ENCODE results near the gene SEMA3E. TPM values are rescaled to one million over a fixed set of nuclear protein-coding genes. Genes with fewer than 3 reads are reported as not detected.
"Not testable (repeated sequence)": the region's sequence is repeated elsewhere in the genome, so short reads cannot be mapped to it uniquely, and the experiment has no call there.

The SEMA3E gene
- total and polyA plus RNA-seq, 8 donors = 0.23 to 2.0 (median 0.97) TPM

GRCh38 chr7:83574616-83575015 is 74.3 kb downstream of the SEMA3E start:
- H3K36me3 ChIP-seq = no peaks in the 10 kb centered on the region
- TF ChIP-seq CTCF (IDR thresholded peaks at IDR 0.05) = no peak
- FAIRE-seq (no peak), ATAC-seq (no peak), DNase-seq (no peak)
- WGBS, 2 donors = 79 to 84% methylated on average over 1 of the region's 1 CpG
- H3K27ac ChIP-seq = no peak overlapping the region
- H3K27me3 ChIP-seq = no peaks in the 10 kb centered on the region
- H3K4me1 ChIP-seq = no peaks in the 10 kb centered on the region
- intact Hi-C loops (cut with DNase I) = no loop called here
- no peak overlapping the region for H3K4me3 ChIP-seq
- no peaks in the 10 kb centered on the region for H3K9me3 ChIP-seq

GRCh38 chr7:83562960-83563359 is 86.0 kb downstream of the SEMA3E start:
- no peak overlapping the region for H3K27ac ChIP-seq
- DNase-seq (no peak), ATAC-seq (no peak), FAIRE-seq (no peak)
- no peaks in the 10 kb centered on the region for H3K9me3 ChIP-seq
- no peaks in the 10 kb centered on the region for H3K4me1 ChIP-seq
- no peaks in the 10 kb centered on the region for H3K27me3 ChIP-seq
- 16 to 25% methylated on average over 2 of the region's 2 CpGs for WGBS, 2 donors
- TF ChIP-seq CTCF (IDR thresholded peaks at IDR 0.05) = no peak
- no peaks in the 10 kb centered on the region for H3K36me3 ChIP-seq
- intact Hi-C loops (cut with DNase I) = no loop called here
- H3K4me3 ChIP-seq = no peak overlapping the region

DNA sequence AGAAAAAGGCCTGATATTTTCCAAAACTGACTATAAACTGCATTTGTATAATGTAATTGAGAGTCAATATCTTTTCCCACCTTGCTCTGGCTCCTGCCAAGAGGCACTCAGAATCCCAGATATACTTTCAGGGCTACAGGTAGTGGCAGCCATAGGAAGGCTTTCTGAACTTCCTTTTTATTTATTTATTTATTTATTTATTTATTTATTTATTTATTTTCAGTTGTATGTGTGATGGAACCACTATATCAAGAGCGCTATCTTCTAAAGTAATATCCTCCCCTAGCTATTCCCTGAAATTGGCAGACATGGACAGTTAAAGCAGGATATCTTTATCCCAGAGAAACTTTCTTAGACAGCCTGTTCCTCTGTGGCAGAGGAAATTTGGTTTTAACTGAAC is 86.7 kb downstream of the SEMA3E start:
- FAIRE-seq (no peak), DNase-seq (no peak), ATAC-seq (no peak)
- intact Hi-C loops (cut with DNase I) = no loop called here
- no peak overlapping the region for H3K4me3 ChIP-seq
- TF ChIP-seq CTCF (IDR thresholded peaks at IDR 0.05) = no peak
- H3K4me1 ChIP-seq = no peaks in the 10 kb centered on the region
- no peak overlapping the region for H3K27ac ChIP-seq
- H3K27me3 ChIP-seq = no peaks in the 10 kb centered on the region
- H3K36me3 ChIP-seq = no peaks in the 10 kb centered on the region
- no peaks in the 10 kb centered on the region for H3K9me3 ChIP-seq
- 86 to 95% methylated on average over 1 of the region's 1 CpG for WGBS, 2 donors

DNA sequence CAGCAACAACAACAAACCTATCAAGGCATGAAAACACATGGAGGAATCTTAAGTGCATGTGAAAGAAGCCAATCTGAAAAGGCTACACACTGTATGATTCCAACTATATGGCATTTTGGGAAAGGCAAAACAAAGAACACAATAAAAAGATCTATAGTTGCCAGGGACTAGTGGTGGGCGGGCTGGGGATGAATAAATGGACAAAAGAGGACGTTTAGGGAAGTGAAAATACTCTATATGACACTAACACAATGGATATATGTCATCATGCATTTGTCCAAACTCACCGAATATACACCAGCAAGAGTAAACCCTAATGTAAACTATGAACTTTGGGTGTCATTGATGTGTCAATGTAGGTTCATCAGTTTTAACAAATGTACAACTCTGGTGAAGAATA is 89.1 kb downstream of the SEMA3E start:
- no peaks in the 10 kb centered on the region for H3K4me1 ChIP-seq
- DNase-seq (no peak), ATAC-seq (no peak), FAIRE-seq (no peak)
- no peaks in the 10 kb centered on the region for H3K9me3 ChIP-seq
- H3K27ac ChIP-seq = no peak overlapping the region
- WGBS, 2 donors = 60 to 66% methylated on average over 3 of the region's 3 CpGs
- TF ChIP-seq CTCF (IDR thresholded peaks at IDR 0.05) = no peak
- no peaks in the 10 kb centered on the region for H3K36me3 ChIP-seq
- no peaks in the 10 kb centered on the region for H3K27me3 ChIP-seq
- intact Hi-C loops (cut with DNase I) = no loop called here
- no peak overlapping the region for H3K4me3 ChIP-seq

GRCh38 chr7:83552556-83552955 is 96.4 kb downstream of the SEMA3E start:
- H3K36me3 ChIP-seq; intact Hi-C loops (cut with DNase I); H3K4me3 ChIP-seq; H3K27me3 ChIP-seq; H3K4me1 ChIP-seq; ATAC-seq; H3K27ac ChIP-seq; DNase-seq; H3K9me3 ChIP-seq; FAIRE-seq: not testable (repeated sequence)
- WGBS, 2 donors = 57 to 70% methylated on average over 3 of the region's 3 CpGs

DNA sequence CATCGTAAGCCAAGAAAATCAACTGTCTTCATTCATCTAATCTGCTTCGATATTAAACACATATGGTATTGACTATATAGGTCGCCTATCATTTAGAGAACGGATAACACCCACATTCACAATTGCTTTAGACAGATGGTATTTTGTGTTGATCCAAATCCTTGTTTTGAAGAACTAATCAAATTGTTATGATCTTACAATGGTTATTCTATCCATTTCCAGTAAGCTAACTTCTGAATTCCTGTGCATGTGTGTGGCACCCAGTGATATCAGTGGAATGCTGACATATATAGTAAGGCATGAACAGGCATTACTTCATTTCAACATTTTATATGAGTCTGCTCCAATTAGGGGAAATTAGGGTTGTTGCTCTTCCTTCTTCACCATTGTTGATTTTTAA is 98.8 kb downstream of the SEMA3E start:
- H3K36me3 ChIP-seq = no peaks in the 10 kb centered on the region
- 91 to 94% methylated on average over 4 of the region's 4 CpGs for WGBS, 2 donors
- no peak overlapping the region for H3K27ac ChIP-seq
- no peaks in the 10 kb centered on the region for H3K9me3 ChIP-seq
- intact Hi-C loops (cut with DNase I) = no loop called here
- peaks cover 0 to 10% (median 8%) of the 10 kb centered on the region in 3 donors for H3K4me1 ChIP-seq
- H3K4me3 ChIP-seq = no peak overlapping the region
- no peak for TF ChIP-seq CTCF (IDR thresholded peaks at IDR 0.05)
- no peak for FAIRE-seq
- DNase-seq = no peak
- no peak for ATAC-seq
- H3K27me3 ChIP-seq = no peaks in the 10 kb centered on the region
